Tracheal epithelial cell (primary cell): ENCODE results near the gene POU4F3. TPM values are rescaled to one million over a fixed set of nuclear protein-coding genes. Genes with fewer than 3 reads are reported as not detected.

Source experiments
- total RNA-seq: library from RNA; depleted of rRNA; stranded (reverse); fragments of >200 nt; gene quantifications from 2 replicates; pipeline ENCODE4 v1.2.1, GENCODE V29; 2014

POU4F3 gene, protein sequence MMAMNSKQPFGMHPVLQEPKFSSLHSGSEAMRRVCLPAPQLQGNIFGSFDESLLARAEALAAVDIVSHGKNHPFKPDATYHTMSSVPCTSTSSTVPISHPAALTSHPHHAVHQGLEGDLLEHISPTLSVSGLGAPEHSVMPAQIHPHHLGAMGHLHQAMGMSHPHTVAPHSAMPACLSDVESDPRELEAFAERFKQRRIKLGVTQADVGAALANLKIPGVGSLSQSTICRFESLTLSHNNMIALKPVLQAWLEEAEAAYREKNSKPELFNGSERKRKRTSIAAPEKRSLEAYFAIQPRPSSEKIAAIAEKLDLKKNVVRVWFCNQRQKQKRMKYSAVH
- total RNA-seq = 0.24 TPM in 1 of 2 replicates, not detected in the other

DNA sequence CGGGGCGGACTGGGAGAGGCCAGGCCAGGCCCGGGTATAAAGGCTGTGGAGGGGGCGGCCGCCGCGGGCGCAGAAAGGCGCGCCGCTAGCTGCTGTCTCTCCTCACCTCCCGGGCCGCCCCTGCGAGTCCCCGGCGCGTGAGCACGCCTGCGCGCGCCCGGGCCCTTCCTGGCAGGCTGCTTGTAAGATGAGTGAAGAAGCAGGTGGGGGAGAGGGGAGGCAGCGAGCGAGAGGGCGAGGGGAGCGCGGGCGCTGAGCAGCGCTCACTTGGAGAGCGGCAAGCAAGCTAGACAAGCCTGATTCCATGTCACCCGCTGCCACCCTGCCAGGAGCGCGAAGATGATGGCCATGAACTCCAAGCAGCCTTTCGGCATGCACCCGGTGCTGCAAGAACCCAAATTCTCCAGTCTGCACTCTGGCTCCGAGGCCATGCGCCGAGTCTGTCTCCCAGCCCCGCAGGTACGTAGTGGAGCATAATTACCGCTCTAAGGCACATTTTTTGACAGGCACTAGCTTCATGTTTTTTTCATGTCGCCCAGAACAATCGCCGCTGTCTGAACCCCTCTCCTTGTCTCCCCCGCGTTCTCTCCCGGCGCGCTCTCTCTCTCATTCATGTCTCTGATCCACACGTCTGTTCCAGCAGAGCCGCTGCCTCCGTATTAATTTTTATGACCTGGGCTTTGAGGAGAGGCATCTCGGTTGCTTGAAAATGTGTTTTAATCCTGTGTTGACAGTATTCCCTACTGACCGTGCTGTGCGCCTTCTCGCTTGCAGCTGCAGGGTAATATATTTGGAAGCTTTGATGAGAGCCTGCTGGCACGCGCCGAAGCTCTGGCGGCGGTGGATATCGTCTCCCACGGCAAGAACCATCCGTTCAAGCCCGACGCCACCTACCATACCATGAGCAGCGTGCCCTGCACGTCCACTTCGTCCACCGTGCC lies at the start of gene POU4F3:
TSS of gene POU4F3 (plus strand) at position 66 of the 941 bp plus-strand sequence. CDS start at position 340, 274 bp downstream.

Other genes with a start within 250 kb of the POU4F3 start
- 0.43 TPM in 1 of 2 replicates, not detected in the other for gene PLAC8L1, start 233.3 kb upstream of the POU4F3 start, total RNA-seq
- gene LARS1, start 156.2 kb upstream of the POU4F3 start, total RNA-seq = 139 and 172 TPM in 2 replicates
- gene RBM27, start 135.2 kb upstream of the POU4F3 start, total RNA-seq = 19.8 and 20.5 TPM in 2 replicates
- gene TCERG1, start 108.5 kb downstream of the POU4F3 start, total RNA-seq = 21.9 and 43.3 TPM in 2 replicates
- not detected in 2 replicates for gene GPR151, start 177.4 kb downstream of the POU4F3 start, total RNA-seq